CD4-positive, alpha-beta memory T cell (primary cell): ENCODE data around the gene GTF2H3. TPM values are rescaled to one million over a fixed set of nuclear protein-coding genes. Genes with fewer than 3 reads are reported as not detected.
A peak's percentile ranks its signal among the peaks of the same experiment; 100 is the strongest.

Source experiments
- CTCF ChIA-PET: fragments of 350-600 bp; sonication (Branson Sonifier 250); formaldehyde crosslinking; loops from one replicate; lab custom pipeline; 2021; ENCODE audit warnings: inconsistent platforms; ENCODE audit not compliant: partially characterized antibody; lab: Charles Lee
- POLR2A ChIA-PET: fragments of 350-600 bp; sonication (Branson Sonifier 250); formaldehyde crosslinking; loops from one replicate; lab custom pipeline; 2021; ENCODE audit not compliant: partially characterized antibody; lab: Charles Lee
- DNase-seq, 5 donors: peaks; one replicate each; pipeline versions ENCODE4 v3.0.0 to v3.0.0-alpha.2; 2020 to 2022; ENCODE audit warnings: mixed read lengths in 1 of 5
- H3K27ac ChIP-seq: one replicate; pipeline ENCODE4 v1.7.0; 2013; ENCODE audit warnings: low read depth, low read length
- H3K27me3 ChIP-seq: 2 replicates; pipeline ENCODE4 v1.7.0; 2013; ENCODE audit warnings: mild to moderate bottlenecking, low read length, moderate library complexity; ENCODE audit not compliant: insufficient read depth
- H3K36me3 ChIP-seq: 2 replicates; pipeline ENCODE4 v1.7.0; 2013; ENCODE audit warnings: mild to moderate bottlenecking, low read length, moderate library complexity; ENCODE audit not compliant: insufficient read depth
- H3K4me1 ChIP-seq: 2 replicates; pipeline ENCODE4 v1.7.0; 2013; ENCODE audit warnings: mild to moderate bottlenecking, low read length, moderate library complexity; ENCODE audit not compliant: insufficient read depth
- H3K4me3 ChIP-seq, 2 donors: one replicate each; pipeline ENCODE4 v1.7.0; 2013; ENCODE audit warnings: low read length in 2 of 2, mild to moderate bottlenecking in 1 of 2
- H3K9me3 ChIP-seq, 2 donors: one replicate each; pipeline ENCODE4 v1.7.0; 2013; ENCODE audit warnings: low read length in 2 of 2, control low read depth in 1 of 2; ENCODE audit not compliant: control insufficient read depth in 1 of 2
- H3K27ac Mint-ChIP-seq, 7 donors: one replicate each; pipeline ENCODE4 v1.8.0; 2020 to 2021; ENCODE audit warnings: mixed read lengths in 7 of 7, mild to moderate bottlenecking in 6 of 7, inconsistent platforms in 3 of 7, moderate library complexity in 3 of 7
- H3K27me3 Mint-ChIP-seq, 2 donors: one replicate each; pipeline ENCODE4 v1.8.0; 2020 to 2021; ENCODE audit warnings: mixed read lengths in 2 of 2
- H3K36me3 Mint-ChIP-seq, 2 donors: one replicate each; pipeline ENCODE4 v1.8.0; 2020 to 2021; ENCODE audit warnings: mixed read lengths in 2 of 2, inconsistent platforms in 1 of 2, mild to moderate bottlenecking in 1 of 2
- H3K4me1 Mint-ChIP-seq, 4 donors: one replicate each; pipeline ENCODE4 v1.8.0; 2020 to 2021; ENCODE audit warnings: mixed read lengths in 4 of 4, mild to moderate bottlenecking in 1 of 4
- H3K4me3 Mint-ChIP-seq, 8 donors: one replicate each; pipeline ENCODE4 v1.8.0; 2020 to 2021; ENCODE audit warnings: mixed read lengths in 8 of 8, mild to moderate bottlenecking in 7 of 8, moderate library complexity in 6 of 8, inconsistent platforms in 3 of 8
- H3K9me3 Mint-ChIP-seq, 8 donors: one replicate each; pipeline ENCODE4 v1.8.0; 2020 to 2021; ENCODE audit warnings: mixed read lengths in 8 of 8, mild to moderate bottlenecking in 5 of 8, inconsistent platforms in 3 of 8, moderate library complexity in 1 of 8
- intact Hi-C: fragments of 100-400 bp; cut with micrococcal nuclease; formaldehyde crosslinking; loops from one replicate; pipeline ENCODE4 v1.15.1; 2023
- polyA plus RNA-seq, 2 donors: library from polyadenylated mRNA; unstranded; fragments of 300-500 nt; fragmentation: Illumina TruSeq; gene quantifications; one replicate each; pipeline ENCODE4 v1.2.3, GENCODE V29; 2021
- total RNA-seq, 2 experiments: library from RNA; stranded (reverse); gene quantifications; one replicate each; pipeline ENCODE4 v1.2.3, GENCODE V29; 2021

GTF2H3 gene
- total and polyA plus RNA-seq, 4 experiments from 2014 or later: 18.9 to 30.7 (median 25.2) TPM

GRCh38 chr12:123675436-123675835, 41.8 kb downstream of the GTF2H3 start:
- no peaks in the 10 kb centered on the region for H3K27me3 ChIP-seq
- H3K4me1 Mint-ChIP-seq: peaks cover 11 to 18% (median 14%) of the 10 kb centered on the region in 4 donors
- H3K9me3 ChIP-seq: no peaks in the 10 kb centered on the region
- intact Hi-C loops: no loop called here
- no peaks in the 10 kb centered on the region for H3K9me3 Mint-ChIP-seq
- H3K36me3 ChIP-seq: peaks cover 5% of the 10 kb centered on the region
- peak overlapping the region in 1 of 7 donors; percentile 90 for H3K27ac Mint-ChIP-seq
- no peaks in the 10 kb centered on the region for H3K27me3 Mint-ChIP-seq
- H3K4me3 ChIP-seq: no peak overlapping the region
- no peak overlapping the region for H3K27ac ChIP-seq
- ChIA-PET CTCF (no interaction called here), POLR2A (no interaction called here)
- peaks cover 12% of the 10 kb centered on the region for H3K4me1 ChIP-seq
- peaks cover 18 to 29% of the 10 kb centered on the region in 2 donors for H3K36me3 Mint-ChIP-seq
- no peak for DNase-seq
- no peak overlapping the region for H3K4me3 Mint-ChIP-seq

GRCh38 chr12:123676616-123677320, 43.1 kb downstream of the GTF2H3 start:
- Histone ChIP-seq H3K27ac (no peak overlapping the region), H3K4me3 (no peak overlapping the region), H3K9me3 (no peaks in the 10 kb centered on the region), H3K36me3 (peaks cover 5% of the 10 kb centered on the region), H3K27me3 (no peaks in the 10 kb centered on the region), H3K4me1 (peaks cover 3% of the 10 kb centered on the region)
- H3K4me1 Mint-ChIP-seq: peaks cover 6 to 7% (median 6%) of the 10 kb centered on the region in 4 donors
- H3K4me3 Mint-ChIP-seq: no peak overlapping the region
- DNase-seq: no peak
- POLR2A ChIA-PET: no interaction called here
- no peak overlapping the region for H3K27ac Mint-ChIP-seq
- H3K27me3 Mint-ChIP-seq: no peaks in the 10 kb centered on the region
- intact Hi-C loops: no loop called here
- CTCF ChIA-PET: no interaction called here
- no peaks in the 10 kb centered on the region for H3K9me3 Mint-ChIP-seq
- H3K36me3 Mint-ChIP-seq: peaks cover 24 to 36% of the 10 kb centered on the region in 2 donors

GRCh38 chr12:123678981-123679380, 45.4 kb downstream of the GTF2H3 start:
- H3K9me3 ChIP-seq: no peaks in the 10 kb centered on the region
- peaks cover 5% of the 10 kb centered on the region for H3K36me3 ChIP-seq
- Mint-ChIP-seq H3K36me3 (peaks cover 24 to 36% of the 10 kb centered on the region in 2 donors), H3K27ac (no peak overlapping the region), H3K4me3 (no peak overlapping the region), H3K9me3 (no peaks in the 10 kb centered on the region), H3K4me1 (peaks cover 0 to 1% (median 0%) of the 10 kb centered on the region in 4 donors), H3K27me3 (no peaks in the 10 kb centered on the region)
- POLR2A ChIA-PET: no interaction called here
- CTCF ChIA-PET: no interaction called here
- no peaks in the 10 kb centered on the region for H3K27me3 ChIP-seq
- H3K4me3 ChIP-seq: no peak overlapping the region
- H3K4me1 ChIP-seq: no peaks in the 10 kb centered on the region
- H3K27ac ChIP-seq: no peak overlapping the region
- no peak for DNase-seq
- intact Hi-C loops: no loop called here

- Mint-ChIP-seq H3K9me3 (no peaks in the 10 kb centered on the region), H3K4me1 (peaks cover 0 to 1% (median 0%) of the 10 kb centered on the region in 4 donors), H3K27ac (peak overlapping the region in 1 of 7 donors; percentile 47), H3K4me3 (no peak overlapping the region), H3K36me3 (peaks cover 12 to 26% of the 10 kb centered on the region in 2 donors), H3K27me3 (no peaks in the 10 kb centered on the region)
- Histone ChIP-seq H3K4me3 (no peak overlapping the region), H3K27me3 (no peaks in the 10 kb centered on the region), H3K9me3 (no peaks in the 10 kb centered on the region), H3K27ac (no peak overlapping the region), H3K4me1 (no peaks in the 10 kb centered on the region), H3K36me3 (no peaks in the 10 kb centered on the region)
- DNase-seq: no peak
- intact Hi-C loops: no loop called here
- ChIA-PET POLR2A (no interaction called here), CTCF (no interaction called here)
Observed at GRCh38 chr12:123681605-123682004, 48.0 kb downstream of the GTF2H3 start.

GRCh38 chr12:123683964-123684363, 50.3 kb downstream of the GTF2H3 start:
- Histone ChIP-seq H3K36me3 (no peaks in the 10 kb centered on the region), H3K4me3 (no peak overlapping the region), H3K27ac (no peak overlapping the region), H3K4me1 (no peaks in the 10 kb centered on the region), H3K9me3 (no peaks in the 10 kb centered on the region), H3K27me3 (no peaks in the 10 kb centered on the region)
- Mint-ChIP-seq H3K36me3 (peaks cover 14 to 21% of the 10 kb centered on the region in 2 donors), H3K4me1 (no peaks in the 10 kb centered on the region), H3K9me3 (no peaks in the 10 kb centered on the region), H3K27ac (no peak overlapping the region), H3K27me3 (no peaks in the 10 kb centered on the region), H3K4me3 (no peak overlapping the region)
- intact Hi-C loops: no loop called here
- ChIA-PET CTCF (no interaction called here), POLR2A (no interaction called here)
- no peak for DNase-seq

GRCh38 chr12:123686636-123687190, 53.1 kb downstream of the GTF2H3 start:
- CTCF ChIA-PET: no interaction called here
- intact Hi-C loops: no loop called here
- Mint-ChIP-seq H3K27ac (no peak overlapping the region), H3K9me3 (peaks cover 0 to 2% (median 0%) of the 10 kb centered on the region in 8 donors), H3K36me3 (peaks cover 12 to 25% of the 10 kb centered on the region in 2 donors), H3K4me3 (no peak overlapping the region), H3K4me1 (no peaks in the 10 kb centered on the region), H3K27me3 (no peaks in the 10 kb centered on the region)
- no peak overlapping the region for H3K27ac ChIP-seq
- POLR2A ChIA-PET: interaction anchor here (0.6 kb wide), 1 partner anchor 13 kb away, joined by 3 read pairs; no protein-coding TSS in a partner anchor
- no peaks in the 10 kb centered on the region for H3K36me3 ChIP-seq
- DNase-seq: no peak
- H3K4me3 ChIP-seq: no peak overlapping the region
- H3K27me3 ChIP-seq: no peaks in the 10 kb centered on the region
- H3K9me3 ChIP-seq: no peaks in the 10 kb centered on the region
- no peaks in the 10 kb centered on the region for H3K4me1 ChIP-seq

GRCh38 chr12:123690191-123690840, 56.7 kb downstream of the GTF2H3 start:
- DNase-seq: no peak
- Mint-ChIP-seq H3K9me3 (peaks cover 0 to 2% (median 0%) of the 10 kb centered on the region in 8 donors), H3K27me3 (no peaks in the 10 kb centered on the region), H3K4me1 (no peaks in the 10 kb centered on the region), H3K36me3 (peaks cover 21 to 31% of the 10 kb centered on the region in 2 donors), H3K27ac (peak overlapping the region in 1 of 7 donors; percentile 6), H3K4me3 (no peak overlapping the region)
- H3K27ac ChIP-seq: no peak overlapping the region
- H3K9me3 ChIP-seq: no peaks in the 10 kb centered on the region
- H3K4me3 ChIP-seq: no peak overlapping the region
- no peaks in the 10 kb centered on the region for H3K27me3 ChIP-seq
- ChIA-PET CTCF (no interaction called here), POLR2A (no interaction called here)
- intact Hi-C loops: no loop called here
- H3K4me1 ChIP-seq: no peaks in the 10 kb centered on the region
- H3K36me3 ChIP-seq: no peaks in the 10 kb centered on the region
